IMR-90 (cell line): ENCODE data around the gene TCF19. TPM values are rescaled to one million over a fixed set of nuclear protein-coding genes. Genes with fewer than 3 reads are reported as not detected.

Experiments
- ATAC-seq: fragments of 200-7000 bp; cut with Tn5 transposase; 2 replicates; pipeline ENCODE4 v1.9.1; 2020; ENCODE audit warnings: low read depth, mild to moderate bottlenecking, moderate library complexity
- BruUV-seq: library from RNA; stranded (reverse); fragments of 400-500 nt; replicated peaks from 2 replicates; lab custom pipeline; 2021; lab: Mats Ljungman, UMichigan
- CTCF ChIA-PET: fragments of 300-600 bp; formaldehyde crosslinking; extraction: SDS; loops from one replicate; lab custom pipeline; 2021; ENCODE audit warnings: antibody characterized with exemption; lab: Yijun Ruan, JAX
- POLR2A ChIA-PET: fragments of 300-600 bp; sonication (Branson Sonifier 250); formaldehyde crosslinking; loops from one replicate; lab custom pipeline; 2022; ENCODE audit warnings: antibody characterized with exemption; ENCODE audit not compliant: unreplicated experiment; lab: Charles Lee
- DNase-seq: peaks from one replicate; pipeline ENCODE4 v3.0.0; 2013
- H2AFZ ChIP-seq: replicated peaks from 2 replicates; pipeline ENCODE3; 2013; ENCODE audit warnings: low read length, mild to moderate bottlenecking; ENCODE audit not compliant: poor library complexity
- H2AK5ac ChIP-seq: 2 replicates; pipeline ENCODE4 v1.6.1; 2013; ENCODE audit warnings: low read depth, low read length, inconsistent platforms
- H2AK9ac ChIP-seq: replicated peaks from 2 replicates; pipeline ENCODE3; 2013; ENCODE audit warnings: mild to moderate bottlenecking, low read depth, low read length, moderate library complexity; ENCODE audit not compliant: poor library complexity
- H2BK120ac ChIP-seq: 2 replicates; pipeline ENCODE4 v1.6.1; 2013; ENCODE audit warnings: low read depth, low read length, inconsistent platforms
- H2BK15ac ChIP-seq: 3 replicates; pipeline ENCODE4 v1.6.1; 2013; ENCODE audit warnings: low read depth, low read length, inconsistent platforms
- H2BK20ac ChIP-seq: 2 replicates; pipeline ENCODE4 v1.6.1; 2013; ENCODE audit warnings: low read depth, mild to moderate bottlenecking, inconsistent platforms, low read length, moderate library complexity
- H2BK5ac ChIP-seq: 2 replicates; pipeline ENCODE4 v1.6.1; 2013; ENCODE audit warnings: mild to moderate bottlenecking, low read depth, low read length, inconsistent platforms; ENCODE audit not compliant: poor library complexity, severe bottlenecking
- H3K14ac ChIP-seq: replicated peaks from 2 replicates; pipeline ENCODE4 v1.6.1; 2013; ENCODE audit warnings: low read depth, low read length, inconsistent platforms
- H3K18ac ChIP-seq: 2 replicates; pipeline ENCODE4 v1.6.1; 2013; ENCODE audit warnings: low read depth, low read length, control low read depth
- H3K23ac ChIP-seq: 2 replicates; pipeline ENCODE4 v1.6.1; 2013; ENCODE audit warnings: low read depth, low read length, inconsistent platforms
- H3K27ac ChIP-seq: 2 replicates; pipeline ENCODE4 v1.5.1; 2013; ENCODE audit warnings: mild to moderate bottlenecking, control low read depth, low read length; ENCODE audit not compliant: insufficient read depth
- H3K27me3 ChIP-seq: 2 replicates; pipeline ENCODE4 v1.6.1; 2013; ENCODE audit warnings: low read length; ENCODE audit not compliant: control insufficient read depth, insufficient read depth
- H3K36me3 ChIP-seq: 2 replicates; pipeline ENCODE4 v1.6.1; 2013; ENCODE audit warnings: low read length, mixed read lengths; ENCODE audit not compliant: control insufficient read depth, insufficient read depth
- H3K4ac ChIP-seq: 2 replicates; pipeline ENCODE4 v1.6.1; 2013; ENCODE audit warnings: low read depth, low read length, inconsistent platforms
- H3K4me1 ChIP-seq: 2 replicates; pipeline ENCODE4 v1.6.1; 2013; ENCODE audit warnings: low read length, mixed read lengths; ENCODE audit not compliant: control insufficient read depth, insufficient read depth
- H3K4me2 ChIP-seq: 2 replicates; pipeline ENCODE4 v1.6.1; 2013; ENCODE audit warnings: low read depth, mild to moderate bottlenecking, control low read depth, low read length, moderate library complexity
- H3K4me3 ChIP-seq: 2 replicates; pipeline ENCODE4 v1.5.1; 2013; ENCODE audit warnings: low read depth, mild to moderate bottlenecking, control low read depth, low read length, moderate library complexity; ENCODE audit not compliant: insufficient read depth
- H3K56ac ChIP-seq: 2 replicates; pipeline ENCODE4 v1.6.1; 2013; ENCODE audit warnings: low read length, inconsistent platforms; ENCODE audit not compliant: insufficient read depth; ENCODE audit errors: extremely low read depth
- H3K79me1 ChIP-seq, 2 experiments: 2 replicates each; pipeline ENCODE4 v1.6.1; 2013; ENCODE audit warnings: low read length in 2 of 2, inconsistent platforms in 1 of 2, low read depth in 1 of 2
- H3K9ac ChIP-seq: 2 replicates; pipeline ENCODE4 v1.6.1; 2013; ENCODE audit warnings: low read depth, low read length, control low read depth
- H3K9me1 ChIP-seq: 2 replicates; pipeline ENCODE4 v1.6.1; 2013; ENCODE audit warnings: low read length, inconsistent platforms; ENCODE audit not compliant: insufficient read depth
- H3K9me3 ChIP-seq: 2 replicates; pipeline ENCODE4 v1.6.1; 2013; ENCODE audit warnings: low read length; ENCODE audit not compliant: control insufficient read depth, insufficient read depth
- H4K20me1 ChIP-seq: 2 replicates; pipeline ENCODE4 v1.6.1; 2013; ENCODE audit warnings: low read length, inconsistent platforms; ENCODE audit not compliant: insufficient read depth
- H4K5ac ChIP-seq: 2 replicates; pipeline ENCODE4 v1.6.1; 2013; ENCODE audit warnings: mild to moderate bottlenecking, low read depth, low read length, control low read depth
- H4K8ac ChIP-seq, 2 experiments: 2 replicates each; pipeline ENCODE4 v1.6.1; 2013; ENCODE audit warnings: low read depth in 2 of 2, low read length in 2 of 2, control low read depth in 1 of 2, inconsistent platforms in 1 of 2
- H4K91ac ChIP-seq: 2 replicates; pipeline ENCODE4 v1.6.1; 2013; ENCODE audit warnings: low read depth, low read length, inconsistent platforms; ENCODE audit not compliant: insufficient read depth
- CEBPB ChIP-seq: IDR thresholded peaks from 2 replicates; pipeline ENCODE4 v1.6.1; 2012; ENCODE audit warnings: low read depth, low read length, improper control_type of control experiment
- CTCF ChIP-seq: conservative IDR thresholded peaks from 2 replicates; pipeline ENCODE4 v1.5.1; 2012; ENCODE audit warnings: mild to moderate bottlenecking, low read depth, low read length, improper control_type of control experiment
- ELK1 ChIP-seq: fragments of 150-350 bp; IDR thresholded peaks from 2 replicates; pipeline ENCODE4 v1.6.1; 2016; ENCODE audit warnings: low read depth, mild to moderate bottlenecking, low read length, moderate library complexity, borderline replicate concordance
- FOS ChIP-seq: fragments of 150-350 bp; IDR thresholded peaks from 2 replicates; pipeline ENCODE4 v1.6.1; 2016; ENCODE audit warnings: low read depth, low read length
- MAFK ChIP-seq: IDR thresholded peaks from 2 replicates; pipeline ENCODE4 v1.6.1; 2012; ENCODE audit warnings: low read depth, low read length, improper control_type of control experiment
- MAZ ChIP-seq: IDR thresholded peaks from 2 replicates; pipeline ENCODE4 v1.6.1; 2012; ENCODE audit warnings: low read depth, mild to moderate bottlenecking, low read length, improper control_type of control experiment, moderate library complexity, borderline replicate concordance
- RAD21 ChIP-seq: IDR thresholded peaks from 2 replicates; pipeline ENCODE4 v1.6.1; 2012; ENCODE audit warnings: low read length, improper control_type of control experiment
- RCOR1 ChIP-seq: IDR thresholded peaks from 2 replicates; pipeline ENCODE4 v1.6.1; 2012; ENCODE audit warnings: mild to moderate bottlenecking, low read length, improper control_type of control experiment; ENCODE audit not compliant: insufficient replicate concordance
- USF2 ChIP-seq: fragments of 150-350 bp; IDR thresholded peaks from 2 replicates; pipeline ENCODE4 v1.6.1; 2017; ENCODE audit warnings: mild to moderate bottlenecking, antibody characterized with exemption, low read length, low read depth
- WGBS, 2 experiments: methylation state at CpG; one replicate each; pipeline versions ENCODE4 v1.1.5 to v1.1.7; 2013; ENCODE audit warnings: missing lambda C conversion rate in 2 of 2; ENCODE audit not compliant: insufficient read length in 1 of 2; ENCODE audit errors: extremely low coverage in 2 of 2; 5-methylcytosine and 5-hydroxymethylcytosine counted together
- dilution Hi-C: fragments of 300-500 bp; cut with HindIII; formaldehyde crosslinking; loops from one replicate; pipeline ENCODE4 v1.14.3; 2018; ENCODE audit warnings: low sequenced_read_pairs; ENCODE audit not compliant: unreplicated experiment
- in situ Hi-C: fragments of 300-500 bp; cut with MboI; formaldehyde crosslinking; loops from 3 replicates; pipeline ENCODE4 v1.14.3; 2019; ENCODE audit warnings: low sequenced_read_pairs, inconsistent platforms, mixed read lengths
- intact Hi-C: fragments of 100-400 bp; cut with micrococcal nuclease; formaldehyde crosslinking; loops from 2 replicates; pipeline ENCODE4 v1.10.0; 2022
- polyA plus RNA-seq, 3 experiments: library from polyadenylated mRNA; depleted of rRNA; stranded (reverse); fragments of >200 nt; gene quantifications; 2 replicates each; pipeline ENCODE4 v1.2.3, GENCODE V29; 2012; ENCODE audit warnings: low replicate concordance in 1 of 3
- total RNA-seq: library from RNA; depleted of rRNA; stranded (reverse); fragments of >200 nt; gene quantifications from 2 replicates; pipeline ENCODE4 v1.2.3, GENCODE V29; 2012

Gene TCF19
- total and polyA plus RNA-seq, 2 of the 4 experiments (the other 2 are of a cell fraction): 13.1 to 14.2 TPM

GRCh38 chr6:31172973-31173384 is 14.6 kb downstream of the TCF19 start:
- Histone ChIP-seq H2BK15ac (no peak overlapping the region), H3K27ac (no peak overlapping the region), H3K18ac (no peak overlapping the region), H3K36me3 (no peaks in the 10 kb centered on the region), H3K4me1 (peaks cover 7% of the 10 kb centered on the region; the same call in 1 of the 2 replicates), H4K8ac (no peak overlapping the region), H3K79me1 (no peaks in the 10 kb centered on the region), H3K4ac (no peak overlapping the region), H4K5ac (peak overlapping the region; percentile 36; the same call in 1 of the 2 replicates), H4K91ac (no peak overlapping the region), H3K14ac (no peak overlapping the region), H3K4me2 (no peak overlapping the region), H2BK5ac (no peak overlapping the region), H4K20me1 (no peaks in the 10 kb centered on the region), H3K9me3 (no peaks in the 10 kb centered on the region), H3K4me3 (no peak overlapping the region), H2AK5ac (no peak overlapping the region), H3K27me3 (no peaks in the 10 kb centered on the region), H2AK9ac (peak overlapping the region; percentile 1), H3K23ac (no peak overlapping the region), H2BK120ac (no peak overlapping the region), H2BK20ac (no peak overlapping the region), H3K9me1 (peaks cover 9% of the 10 kb centered on the region; the same call in 1 of the 2 replicates), H3K56ac (no peak overlapping the region), H2AFZ (peak overlapping the region; percentile 56), H3K9ac (no peak overlapping the region)
- intact Hi-C loops (no loop called here), in situ Hi-C loops (no loop called here), dilution Hi-C loops (no loop called here)
- ChIA-PET CTCF (no interaction called here), POLR2A (no interaction called here)
- no peak for TF ChIP-seq CEBPB
- TF ChIP-seq RCOR1: no peak
- TF ChIP-seq MAFK: no peak
- no peak for TF ChIP-seq USF2
- TF ChIP-seq RAD21: no peak
- no peak for TF ChIP-seq ELK1
- no peak for TF ChIP-seq CTCF
- TF ChIP-seq MAZ: no peak
- no peak for TF ChIP-seq FOS
- no peak for DNase-seq
- no peak for ATAC-seq
- no CpG with 5 or more reads among the region's 5 CpGs for WGBS, 2 experiments
- BruUV-seq: no TSS peak
